H9 (cell line): Measurements from ENCODE around the gene OXER1. TPM values are rescaled to one million over a fixed set of nuclear protein-coding genes. Genes with fewer than 3 reads are reported as not detected.

ENCODE experiments used
- DNase-seq: peaks from one replicate; pipeline ENCODE4 v3.0.0-alpha.2; 2017
- H2AFZ ChIP-seq: one replicate; pipeline ENCODE4 v1.6.1; 2013; ENCODE audit warnings: mild to moderate bottlenecking, low read length, control low read depth, moderate library complexity
- H2AK5ac ChIP-seq: 2 replicates; pipeline ENCODE4 v1.6.1; 2013; ENCODE audit warnings: low read length, control low read depth, mixed read lengths; ENCODE audit not compliant: insufficient read length
- H2BK120ac ChIP-seq: one replicate; pipeline ENCODE4 v1.6.1; 2013; ENCODE audit warnings: low read depth, mild to moderate bottlenecking, low read length, control low read depth, inconsistent platforms; ENCODE audit not compliant: poor library complexity, severe bottlenecking
- H2BK12ac ChIP-seq: 2 replicates; pipeline ENCODE4 v1.6.1; 2013; ENCODE audit warnings: low read length, control low read depth, mixed read lengths, low read depth; ENCODE audit not compliant: insufficient read length
- H2BK15ac ChIP-seq: 2 replicates; pipeline ENCODE4 v1.6.1; 2013; ENCODE audit warnings: low read depth, low read length, control low read depth
- H2BK20ac ChIP-seq: one replicate; pipeline ENCODE4 v1.6.1; 2013; ENCODE audit warnings: low read depth, mild to moderate bottlenecking, low read length, control low read depth, inconsistent platforms; ENCODE audit not compliant: poor library complexity, severe bottlenecking
- H2BK5ac ChIP-seq: 2 replicates; pipeline ENCODE4 v1.6.1; 2013; ENCODE audit warnings: low read length, control low read depth, mixed read lengths; ENCODE audit not compliant: insufficient read length
- H3K14ac ChIP-seq: 2 replicates; pipeline ENCODE4 v1.6.1; 2013; ENCODE audit warnings: low read length, control low read depth; ENCODE audit not compliant: insufficient read depth
- H3K18ac ChIP-seq: 2 replicates; pipeline ENCODE4 v1.6.1; 2013; ENCODE audit warnings: low read depth, mild to moderate bottlenecking, mixed read lengths, low read length, control low read depth; ENCODE audit not compliant: insufficient read length
- H3K23ac ChIP-seq: 2 replicates; pipeline ENCODE4 v1.6.1; 2013; ENCODE audit warnings: low read length, control low read depth, mixed read lengths, low read depth; ENCODE audit not compliant: insufficient read length
- H3K23me2 ChIP-seq: 2 replicates; pipeline ENCODE4 v1.6.1; 2013; ENCODE audit warnings: low read depth, mild to moderate bottlenecking, mixed read lengths, low read length, control low read depth; ENCODE audit not compliant: insufficient read length, poor library complexity, severe bottlenecking
- H3K27ac ChIP-seq: 2 replicates; pipeline ENCODE4 v1.5.1; 2013; ENCODE audit warnings: low read length, control low read depth, mixed read lengths, low read depth; ENCODE audit not compliant: insufficient read length
- H3K27me3 ChIP-seq: 2 replicates; pipeline ENCODE4 v1.6.1; 2013; ENCODE audit warnings: low read length, control low read depth, inconsistent platforms; ENCODE audit not compliant: insufficient read depth
- H3K4ac ChIP-seq: 2 replicates; pipeline ENCODE4 v1.6.1; 2013; ENCODE audit warnings: low read depth, mild to moderate bottlenecking, control low read depth, inconsistent platforms, low read length, moderate library complexity
- H3K4me1 ChIP-seq: 2 replicates; pipeline ENCODE4 v1.6.1; 2013; ENCODE audit warnings: low read length, control low read depth, inconsistent platforms; ENCODE audit not compliant: insufficient read depth
- H3K4me2 ChIP-seq: 2 replicates; pipeline ENCODE4 v1.6.1; 2013; ENCODE audit warnings: low read length, control low read depth, mixed read lengths; ENCODE audit not compliant: insufficient read length, insufficient read depth
- H3K56ac ChIP-seq: 2 replicates; pipeline ENCODE4 v1.6.1; 2013; ENCODE audit warnings: low read depth, mild to moderate bottlenecking, mixed read lengths, low read length, control low read depth; ENCODE audit not compliant: insufficient read length
- H3K79me1 ChIP-seq: 2 replicates; pipeline ENCODE4 v1.6.1; 2013; ENCODE audit warnings: low read depth, mild to moderate bottlenecking, moderate library complexity, low read length, control low read depth, inconsistent platforms; ENCODE audit not compliant: insufficient read depth, poor library complexity, severe bottlenecking
- H3K79me2 ChIP-seq: 2 replicates; pipeline ENCODE4 v1.6.1; 2013; ENCODE audit warnings: low read length, control low read depth, inconsistent platforms; ENCODE audit not compliant: insufficient read depth
- H3K9ac ChIP-seq: 2 replicates; pipeline ENCODE4 v1.6.1; 2013; ENCODE audit warnings: low read length, control low read depth, mixed read lengths; ENCODE audit not compliant: insufficient read length; ENCODE audit errors: extremely low read depth
- H3K9me3 ChIP-seq: one replicate; pipeline ENCODE4 v1.6.1; 2013; ENCODE audit warnings: low read depth, low read length, inconsistent platforms; ENCODE audit not compliant: control insufficient read depth
- H3T11ph ChIP-seq: one replicate; pipeline ENCODE4 v1.6.1; 2013; ENCODE audit warnings: mild to moderate bottlenecking, low read length, control low read depth, inconsistent platforms
- H4K20me1 ChIP-seq: one replicate; pipeline ENCODE4 v1.6.1; 2013; ENCODE audit not compliant: control insufficient read depth, insufficient read length, insufficient read depth
- H4K5ac ChIP-seq: 2 replicates; pipeline ENCODE4 v1.6.1; 2013; ENCODE audit warnings: low read depth, mild to moderate bottlenecking, mixed read lengths, low read length, control low read depth; ENCODE audit not compliant: insufficient read length
- H4K8ac ChIP-seq: replicated peaks from 2 replicates; pipeline ENCODE4 v1.6.1; 2013; ENCODE audit warnings: low read length, control low read depth, mixed read lengths, low read depth; ENCODE audit not compliant: insufficient read length
- H4K91ac ChIP-seq: 2 replicates; pipeline ENCODE4 v1.6.1; 2013; ENCODE audit warnings: low read depth, mild to moderate bottlenecking, moderate library complexity, mixed read lengths, low read length, control low read depth; ENCODE audit not compliant: insufficient read length
- H3K27ac Mint-ChIP-seq, 3 experiments: 2 replicates in 2 of 3; 3 replicates in 1 of 3; pipeline ENCODE4 v1.8.0; 2020 to 2021; ENCODE audit warnings: mixed read lengths in 3 of 3, mild to moderate bottlenecking in 1 of 3, moderate library complexity in 1 of 3
- H3K27me3 Mint-ChIP-seq: 2 replicates; pipeline ENCODE4 v1.8.0; 2021; ENCODE audit warnings: low read depth, mild to moderate bottlenecking, moderate library complexity, mixed read lengths
- H3K36me3 Mint-ChIP-seq, 3 experiments: 2 replicates in 2 of 3; 3 replicates in 1 of 3; pipeline ENCODE4 v1.8.0; 2020 to 2021; ENCODE audit warnings: low read depth in 3 of 3, mixed read lengths in 3 of 3; ENCODE audit not compliant: insufficient read depth in 1 of 3
- H3K4me1 Mint-ChIP-seq, 2 experiments: 2 replicates each; pipeline ENCODE4 v1.8.0; 2020; ENCODE audit warnings: mixed read lengths in 2 of 2
- H3K4me3 Mint-ChIP-seq, 2 experiments: 2 replicates in 1 of 2; 3 replicates in 1 of 2; pipeline ENCODE4 v1.8.0; 2020 to 2021; ENCODE audit warnings: mild to moderate bottlenecking in 2 of 2, mixed read lengths in 2 of 2, moderate library complexity in 1 of 2
- H3K9me3 Mint-ChIP-seq, 2 experiments: 2 replicates in 1 of 2; 3 replicates in 1 of 2; pipeline ENCODE4 v1.8.0; 2020; ENCODE audit warnings: mild to moderate bottlenecking in 2 of 2, mixed read lengths in 2 of 2, moderate library complexity in 1 of 2
- CTCF ChIP-seq: fragments of 200-600 bp; sonication (generic); conservative IDR thresholded peaks from 3 replicates; pipeline ENCODE4 v1.8.0; 2021; ENCODE audit warnings: antibody characterized with exemption, mild to moderate bottlenecking
- WGBS: extraction: QIAGEN DNeasy Blood & Tissue Kit; methylation state at CpG from one replicate; pipeline ENCODE4 v1.1.7; 2013; ENCODE audit warnings: missing lambda C conversion rate, low lambda C conversion rate, mixed read lengths; ENCODE audit not compliant: insufficient read length; ENCODE audit errors: extremely low coverage; 5-methylcytosine and 5-hydroxymethylcytosine counted together
- total RNA-seq: library from RNA; stranded (reverse); gene quantifications from 2 replicates; pipeline ENCODE4 v1.2.1, GENCODE V29; 2021

Gene OXER1
- total RNA-seq, 1 experiment from 2014 or later: 1.6 TPM

- Histone ChIP-seq H3T11ph (no peak overlapping the region), H3K27ac (no peak overlapping the region), H2BK120ac (no peak overlapping the region), H3K18ac (no peak overlapping the region), H3K56ac (no peak overlapping the region), H3K79me2 (no peaks in the 10 kb centered on the region), H3K4ac (no peak overlapping the region), H3K23me2 (no peaks in the 10 kb centered on the region), H4K91ac (no peak overlapping the region), H2BK12ac (no peak overlapping the region), H3K4me1 (no peaks in the 10 kb centered on the region), H3K79me1 (no peaks in the 10 kb centered on the region), H3K14ac (no peak overlapping the region), H2BK15ac (no peak overlapping the region), H4K20me1 (no peaks in the 10 kb centered on the region), H2AK5ac (no peak overlapping the region), H2AFZ (no peak overlapping the region), H2BK5ac (no peak overlapping the region), H2BK20ac (no peak overlapping the region), H3K9me3 (no peaks in the 10 kb centered on the region), H3K9ac (no peak overlapping the region), H4K8ac (no peak overlapping the region), H3K27me3 (no peaks in the 10 kb centered on the region), H4K5ac (no peak overlapping the region), H3K4me2 (no peak overlapping the region), H3K23ac (no peak overlapping the region)
- Mint-ChIP-seq H3K27me3 (no peaks in the 10 kb centered on the region), H3K36me3 (peaks cover 0 to 8% (median 4%) of the 10 kb centered on the region in 3 experiments; a peak in 3 of 7 replicates), H3K4me1 (peaks cover 11 to 25% of the 10 kb centered on the region in 2 experiments), H3K4me3 (no peak overlapping the region), H3K9me3 (no peaks in the 10 kb centered on the region), H3K27ac (peak overlapping the region in 2 of 3 experiments; percentile 16 to 83; a peak in 2 of 7 replicates)
- DNase-seq: no peak
- no CpG with 5 or more reads among the region's 8 CpGs for WGBS
- no peak for TF ChIP-seq CTCF
These were observed 9.2 kb downstream of the OXER1 start for GRCh38 chr2:42754776-42755140.
